ENCODE results near the gene ZNF90.
"Not testable (repeated sequence)": the region's sequence is repeated elsewhere in the genome, so short reads cannot be mapped to it uniquely, and the experiment has no call there.

Gene ZNF90

GRCh38 chr19:20103091-20103740, 25.4 kb downstream of the ZNF90 start:
- DNase-seq (ENCODE audit: low read depth): no peak

DNA sequence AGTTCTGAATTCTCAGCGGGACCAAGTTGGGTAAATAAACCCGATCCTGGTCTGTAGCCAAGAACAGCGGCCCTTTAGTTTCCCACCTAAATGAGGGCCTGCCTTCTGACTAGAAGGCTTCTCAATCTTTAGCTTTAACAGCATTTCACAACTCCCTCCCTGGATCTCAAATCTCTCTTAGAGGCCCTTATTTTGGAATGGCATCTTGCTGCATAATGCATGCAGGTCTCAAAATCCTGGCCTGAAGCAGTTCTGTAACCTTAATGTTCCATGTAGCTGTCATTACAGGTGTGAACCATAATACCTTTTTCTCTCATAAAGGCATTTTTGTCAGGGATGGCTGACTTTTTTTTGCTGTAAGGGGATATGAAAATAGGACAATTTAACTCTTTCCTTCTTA, 29.5 kb downstream of the ZNF90 start:
- DNase-seq (ENCODE audit: low read depth): no peak

GRCh38 chr19:20118064-20118839, 40.5 kb downstream of the ZNF90 start:
- not testable (repeated sequence) for DNase-seq (ENCODE audit: low read depth)

DNA sequence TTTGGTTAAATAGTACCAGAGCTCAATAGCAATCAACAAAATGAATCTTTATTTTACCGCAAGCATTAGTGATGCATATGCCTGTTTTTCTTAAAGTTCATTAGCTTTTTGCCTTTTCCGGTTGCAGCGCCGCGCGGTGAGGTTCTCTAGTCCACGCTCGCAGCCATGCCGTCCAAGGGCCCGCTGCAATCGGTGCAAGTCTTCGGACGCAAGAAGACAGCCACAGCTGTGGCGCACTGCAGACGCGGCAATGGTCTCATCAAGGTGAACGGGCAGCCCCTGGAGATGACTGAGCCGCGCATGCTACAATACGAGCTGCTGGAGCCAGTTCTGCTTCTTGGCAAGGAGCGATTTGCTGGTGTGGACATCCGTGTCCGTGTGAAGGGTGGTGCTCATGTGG, 47.1 kb downstream of the ZNF90 start:
- DNase-seq (ENCODE audit: low read depth): no peak

GRCh38 chr19:20132933-20133332, 55.1 kb downstream of the ZNF90 start:
- not testable (repeated sequence) for DNase-seq (ENCODE audit: low read depth)

- DNase-seq (ENCODE audit: low read depth): not testable (repeated sequence)
These were observed 59.9 kb downstream of the ZNF90 start for GRCh38 chr19:20137714-20138113.

DNA sequence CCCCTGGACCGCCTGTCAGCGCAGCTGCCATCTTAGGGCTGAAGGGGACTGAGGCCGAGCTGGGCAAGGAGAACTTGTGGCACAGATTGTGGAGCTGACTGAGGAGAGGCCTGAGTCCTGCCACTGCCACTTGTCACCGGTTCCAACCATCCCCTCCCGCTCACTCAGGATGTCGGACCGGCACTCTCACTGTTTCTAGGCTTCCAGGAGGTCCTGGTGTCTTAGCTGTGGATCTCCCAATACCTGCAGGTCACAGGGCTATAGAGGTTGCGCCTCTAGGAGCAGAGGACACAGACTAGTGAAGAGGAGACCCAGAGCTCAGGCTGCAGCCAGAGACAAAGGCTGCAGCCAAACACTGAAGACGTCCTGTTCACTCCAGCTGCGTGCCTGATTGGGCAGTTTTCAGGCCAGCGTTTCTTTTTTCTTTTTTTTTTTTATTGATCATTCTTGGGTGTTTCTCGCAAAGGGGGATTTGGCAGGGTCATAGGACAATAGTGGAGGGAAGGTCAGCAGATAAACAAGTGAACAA, 73.9 kb downstream of the ZNF90 start:
- DNase-seq (ENCODE audit: low read depth): no peak

GRCh38 chr19:20152506-20152905, 74.7 kb downstream of the ZNF90 start:
- DNase-seq (ENCODE audit: low read depth): not testable (repeated sequence)

- DNase-seq (ENCODE audit: low read depth): no peak
These were observed 75.5 kb downstream of the ZNF90 start for GRCh38 chr19:20153281-20153680.

DNA sequence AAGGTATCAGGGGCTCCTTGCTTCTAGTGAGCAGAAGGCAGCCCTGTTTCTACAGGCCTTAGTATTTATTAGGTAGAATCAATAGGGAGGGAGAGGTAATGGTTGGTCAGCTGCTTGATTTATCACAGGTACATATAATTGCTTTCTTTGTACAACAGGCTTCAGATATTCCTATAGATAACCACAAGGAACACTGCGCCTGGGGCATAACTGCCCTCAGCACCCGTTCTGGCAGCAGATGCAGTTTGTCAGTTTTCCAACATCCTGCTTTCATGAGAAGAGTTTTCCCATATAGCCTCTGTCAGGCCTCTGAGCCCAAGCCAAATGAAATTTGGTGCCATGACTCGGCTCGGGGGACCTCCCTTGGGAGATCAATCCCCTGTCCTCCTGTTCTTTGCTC, 76.8 kb downstream of the ZNF90 start:
- DNase-seq (ENCODE audit: low read depth): no peak

GRCh38 chr19:20162821-20163220, 85.0 kb downstream of the ZNF90 start:
- DNase-seq (ENCODE audit: low read depth): no peak

GRCh38 chr19:20164456-20164855, 86.7 kb downstream of the ZNF90 start:
- no peak for DNase-seq (ENCODE audit: low read depth)

GRCh38 chr19:20165971-20166592, 88.3 kb downstream of the ZNF90 start:
- no peak for DNase-seq (ENCODE audit: low read depth)

DNA sequence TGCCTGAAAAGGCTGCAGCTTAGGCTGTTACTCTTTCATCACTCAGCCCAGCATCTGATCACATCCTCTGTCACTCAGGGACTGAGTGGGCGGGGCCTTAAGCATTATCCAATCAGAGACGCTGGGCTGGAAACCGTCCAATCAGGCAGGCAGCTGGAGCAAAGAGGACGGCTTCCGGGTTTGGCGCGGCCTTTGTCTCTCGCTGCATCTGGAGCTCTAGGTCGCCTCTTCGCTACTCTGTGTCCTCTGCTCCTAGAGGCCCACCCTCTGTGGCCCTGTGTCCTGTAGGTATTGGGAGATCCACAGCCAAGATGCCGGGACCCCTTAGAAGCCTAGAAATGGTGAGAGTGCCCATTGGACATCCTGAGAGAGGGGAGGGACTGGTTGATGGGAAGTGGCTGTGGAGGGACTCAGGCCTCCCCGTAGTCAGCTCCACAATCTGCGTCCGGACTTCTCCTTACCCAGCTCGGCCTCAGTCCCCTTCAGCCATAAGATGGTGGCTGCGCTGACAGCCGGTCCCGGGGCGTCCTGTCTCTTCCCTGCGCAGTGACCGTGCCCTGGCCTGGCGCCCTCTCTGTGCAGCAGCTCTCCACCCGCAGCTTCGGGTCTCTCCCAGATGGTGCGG, 89.3 kb downstream of the ZNF90 start, which contains the start of gene ZNF486:
TSS of gene ZNF486 (plus strand) at position 195 of the 625 bp plus-strand sequence. CDS start at position 312, 117 bp downstream.
- DNase-seq (ENCODE audit: low read depth): peak; percentile 96

GRCh38 chr19:20167651-20168122, 89.9 kb downstream of the ZNF90 start:
- DNase-seq (ENCODE audit: low read depth): peak; percentile 6

Data from fibroblast of the conjunctiva (primary cell).